Endothelial cell of umbilical vein (primary cell): Measurements from ENCODE around the gene GIT2. TPM values are rescaled to one million over a fixed set of nuclear protein-coding genes. Genes with fewer than 3 reads are reported as not detected.

Source experiments
- BruUV-seq: library from RNA; stranded (reverse); fragments of 400-500 nt; replicated peaks from 2 replicates; lab custom pipeline; 2021; lab: Mats Ljungman, UMichigan
- CTCF ChIA-PET: fragments of 300-600, 350-600 bp; sonication (Branson Sonifier 250); formaldehyde crosslinking; loops from one replicate; lab custom pipeline; 2021; ENCODE audit warnings: antibody characterized with exemption, inconsistent platforms; lab: Charles Lee
- POLR2A ChIA-PET: fragments of 300-600, 350-600 bp; sonication (Branson Sonifier 250); formaldehyde crosslinking; loops from one replicate; lab custom pipeline; 2021; ENCODE audit warnings: antibody characterized with exemption, inconsistent platforms; lab: Charles Lee
- DNase-seq: peaks from one replicate; pipeline ENCODE4 v3.0.0-alpha.2; 2011; ENCODE audit warnings: low read depth, low spot score
- FAIRE-seq: peaks from 2 replicates; lab custom pipeline; 2011; peaks lifted over from hg19 to GRCh38; lab: Jason Lieb, UNC
- H2AFZ ChIP-seq: 2 replicates; pipeline ENCODE4 v1.6.0; 2012; ENCODE audit warnings: low read depth, low read length, control low read depth, inconsistent platforms
- H3K27ac ChIP-seq: 2 replicates; pipeline ENCODE4 v1.5.1; 2011; ENCODE audit warnings: low read depth, mild to moderate bottlenecking, control low read depth, low read length, moderate library complexity; ENCODE audit not compliant: insufficient read depth
- H3K27me3 ChIP-seq, 2 experiments: 2 replicates each; pipeline versions ENCODE4 v1.6.0 to v1.6.1; 2011; ENCODE audit warnings: low read length in 2 of 2, mixed read lengths in 1 of 2; ENCODE audit not compliant: control insufficient read depth in 2 of 2, insufficient read depth in 2 of 2
- H3K36me3 ChIP-seq, 2 experiments: 2 replicates in 1 of 2; 3 replicates in 1 of 2; pipeline ENCODE4 v1.5.1; 2011; ENCODE audit warnings: low read length in 2 of 2, mild to moderate bottlenecking in 1 of 2, moderate library complexity in 1 of 2; ENCODE audit not compliant: control insufficient read depth in 2 of 2, insufficient read depth in 2 of 2; ENCODE audit errors: extremely low read depth in 1 of 2
- H3K4me1 ChIP-seq: 3 replicates; pipeline ENCODE4 v1.5.1; 2011; ENCODE audit warnings: mild to moderate bottlenecking, low read length; ENCODE audit not compliant: control insufficient read depth, insufficient read depth; ENCODE audit errors: extremely low read depth
- H3K4me2 ChIP-seq: 2 replicates; pipeline ENCODE4 v1.6.1; 2011; ENCODE audit warnings: low read length, control low read depth, mixed read lengths; ENCODE audit not compliant: insufficient read depth
- H3K4me3 ChIP-seq, 3 experiments: fragments of 200-600 bp in 1 of 3; sonication (generic), shearing (Covaris generic) in 1 of 3; replicated peaks in 1 of 3; 2 replicates each; pipeline ENCODE4 v1.5.1; 2011 to 2016; ENCODE audit warnings: control low read depth in 3 of 3, low read length in 3 of 3, mild to moderate bottlenecking in 2 of 3, inconsistent platforms in 1 of 3, low read depth in 1 of 3, moderate library complexity in 1 of 3; ENCODE audit not compliant: insufficient read depth in 1 of 3
- H3K79me2 ChIP-seq: 2 replicates; pipeline ENCODE4 v1.6.0; 2012; ENCODE audit warnings: low read length, inconsistent platforms; ENCODE audit not compliant: control insufficient read depth, insufficient read depth
- H3K9ac ChIP-seq: replicated peaks from 2 replicates; pipeline ENCODE3; 2011; ENCODE audit warnings: low read length, control low read depth; ENCODE audit not compliant: insufficient read depth; ENCODE audit errors: extremely low read depth
- H3K9me1 ChIP-seq: replicated peaks from 3 replicates; pipeline ENCODE4 v1.6.0; 2011; ENCODE audit warnings: mild to moderate bottlenecking, low read length; ENCODE audit not compliant: control insufficient read depth, insufficient read depth; ENCODE audit errors: extremely low read depth
- H3K9me3 ChIP-seq: replicated peaks from 2 replicates; pipeline ENCODE4 v1.5.1; 2012; ENCODE audit warnings: low read length, inconsistent platforms; ENCODE audit not compliant: control insufficient read depth, insufficient read depth
- H4K20me1 ChIP-seq: replicated peaks from 2 replicates; pipeline ENCODE3; 2011; ENCODE audit warnings: mild to moderate bottlenecking, low read length; ENCODE audit not compliant: control insufficient read depth, insufficient read depth; ENCODE audit errors: extremely low read depth
- EZH2 ChIP-seq: IDR thresholded peaks from 2 replicates; pipeline ENCODE4 v1.6.1; 2012; ENCODE audit warnings: borderline replicate concordance, low read depth, mild to moderate bottlenecking, moderate library complexity, low read length, inconsistent platforms; ENCODE audit not compliant: severe bottlenecking
- FOS ChIP-seq: IDR thresholded peaks from 2 replicates; pipeline ENCODE4 v1.6.1; 2011; ENCODE audit warnings: mild to moderate bottlenecking, low read length, moderate library complexity, borderline replicate concordance; ENCODE audit not compliant: insufficient read depth
- GATA2 ChIP-seq: IDR thresholded peaks from 2 replicates; pipeline ENCODE4 v1.7.0; 2011; ENCODE audit warnings: low read depth, mild to moderate bottlenecking, moderate library complexity, mixed read lengths, low read length; ENCODE audit not compliant: insufficient read length, insufficient read depth
- JUN ChIP-seq: IDR thresholded peaks from 2 replicates; pipeline ENCODE4 v1.6.1; 2011; ENCODE audit warnings: borderline replicate concordance, low read depth; ENCODE audit not compliant: insufficient read length, insufficient read depth
- MYC ChIP-seq: IDR thresholded peaks from one replicate; pipeline ENCODE4 v1.6.1; 2011; ENCODE audit warnings: mild to moderate bottlenecking, low read depth, low read length
- POLR2A ChIP-seq: IDR thresholded peaks from 2 replicates; pipeline ENCODE4 v1.6.1; 2012; ENCODE audit warnings: low read depth, mild to moderate bottlenecking, control low read depth, low read length
- POLR2AphosphoS5 ChIP-seq: IDR thresholded peaks from 2 replicates; pipeline ENCODE4 v1.6.1; 2012; ENCODE audit warnings: low read depth, mild to moderate bottlenecking, control low read depth, low read length, moderate library complexity; ENCODE audit not compliant: insufficient read depth
- dilution Hi-C: fragments of 300-500 bp; cut with MboI; formaldehyde crosslinking; loops from one replicate; pipeline ENCODE4 v1.15.0; 2019; ENCODE audit warnings: low sequenced_read_pairs; ENCODE audit not compliant: extremely low pct_ligation_motif_present
- intact Hi-C: fragments of 100-400 bp; cut with micrococcal nuclease; formaldehyde crosslinking; loops from one replicate; pipeline ENCODE4 v1.10.0; 2022
- polyA plus RNA-seq, 4 experiments: library from polyadenylated mRNA; depleted of rRNA in 3 of 4; stranded (reverse) in 3 of 4; unstranded in 1 of 4; fragments of >200 nt; gene quantifications; 2 replicates each; pipeline versions ENCODE4 v1.2.1 to v1.2.3, GENCODE V29; 2011 to 2012; ENCODE audit warnings: missing spikeins in 1 of 4
- total RNA-seq: library from RNA; stranded (reverse); gene quantifications from 2 replicates; pipeline ENCODE4 v1.2.3, GENCODE V29; 2021
- TF ChIP-seq, protein P1 (sequence below): IDR thresholded peaks from 2 replicates; pipeline ENCODE4 v1.6.1; 2011; ENCODE audit not compliant: insufficient read depth, insufficient read length
- TF ChIP-seq, protein P2 (sequence below), 2 donors: IDR thresholded peaks; 1 replicate in 1 of 2; 2 replicates in 1 of 2; pipeline ENCODE4 v1.5.1; 2011; ENCODE audit warnings: low read length in 2 of 2, mild to moderate bottlenecking in 2 of 2, moderate library complexity in 2 of 2, control low read depth in 1 of 2, inconsistent platforms in 1 of 2, low read depth in 1 of 2; ENCODE audit not compliant: insufficient read depth in 1 of 2; ENCODE audit errors: extremely low read depth in 1 of 2

The GIT2 gene
- total and polyA plus RNA-seq, 2 donors (not counting 3 experiments of a cell fraction or from before 2014, with no cell fraction given) = 37.3 to 77.2 TPM

DNA sequence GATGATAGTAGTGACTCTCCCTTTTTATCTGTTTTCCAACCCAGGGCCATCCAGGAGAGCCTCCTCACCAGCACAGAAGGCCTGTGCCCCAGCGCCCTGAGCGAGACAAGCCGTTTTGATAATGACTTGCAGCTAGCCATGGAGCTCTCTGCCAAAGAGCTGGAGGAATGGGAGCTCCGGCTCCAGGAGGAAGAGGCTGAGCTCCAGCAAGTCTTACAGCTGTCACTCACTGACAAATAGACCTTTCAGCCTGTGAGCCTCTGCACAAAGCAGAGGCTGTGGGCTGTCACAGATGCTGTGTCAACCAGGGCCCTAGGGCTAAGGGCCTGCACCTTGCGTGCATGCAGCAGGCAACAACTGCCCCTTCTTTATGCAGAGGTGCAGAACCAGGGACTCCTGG is 41.1 kb upstream of the GIT2 start:
- no peak overlapping the region for H3K27ac ChIP-seq
- H3K9me3 ChIP-seq = no peaks in the 10 kb centered on the region
- intact Hi-C loops = no loop called here
- H3K9ac ChIP-seq = no peak overlapping the region
- H3K9me1 ChIP-seq = no peaks in the 10 kb centered on the region
- CTCF ChIA-PET = interaction anchor here (1.6 to 1.8 kb wide), 2 partner anchors 10 to 13 kb away, joined by 5 to 6 read pairs; no protein-coding TSS in a partner anchor
- no peak overlapping the region for H3K4me3 ChIP-seq
- no TSS peak for BruUV-seq
- H2AFZ ChIP-seq = no peak overlapping the region
- no peaks in the 10 kb centered on the region for H3K79me2 ChIP-seq
- H3K4me1 ChIP-seq = peaks cover 22% of the 10 kb centered on the region
- H3K36me3 ChIP-seq = peaks cover 4 to 19% of the 10 kb centered on the region in 2 experiments
- no peak overlapping the region for H3K4me2 ChIP-seq
- POLR2A ChIA-PET = no interaction called here
- H3K27me3 ChIP-seq = no peaks in the 10 kb centered on the region
- DNase-seq (no peak), FAIRE-seq (no peak)
- no peak for TF ChIP-seq MYC
- TF ChIP-seq JUN = no peak
- no peak for TF ChIP-seq GATA2
- no peak for TF ChIP-seq POLR2AphosphoS5
- no peak for TF ChIP-seq FOS
- no peak for TF ChIP-seq POLR2A
- TF ChIP-seq, protein P1, sequence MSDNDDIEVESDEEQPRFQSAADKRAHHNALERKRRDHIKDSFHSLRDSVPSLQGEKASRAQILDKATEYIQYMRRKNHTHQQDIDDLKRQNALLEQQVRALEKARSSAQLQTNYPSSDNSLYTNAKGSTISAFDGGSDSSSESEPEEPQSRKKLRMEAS = no peak
- TF ChIP-seq EZH2 = no peak
- TF ChIP-seq, protein P2, sequence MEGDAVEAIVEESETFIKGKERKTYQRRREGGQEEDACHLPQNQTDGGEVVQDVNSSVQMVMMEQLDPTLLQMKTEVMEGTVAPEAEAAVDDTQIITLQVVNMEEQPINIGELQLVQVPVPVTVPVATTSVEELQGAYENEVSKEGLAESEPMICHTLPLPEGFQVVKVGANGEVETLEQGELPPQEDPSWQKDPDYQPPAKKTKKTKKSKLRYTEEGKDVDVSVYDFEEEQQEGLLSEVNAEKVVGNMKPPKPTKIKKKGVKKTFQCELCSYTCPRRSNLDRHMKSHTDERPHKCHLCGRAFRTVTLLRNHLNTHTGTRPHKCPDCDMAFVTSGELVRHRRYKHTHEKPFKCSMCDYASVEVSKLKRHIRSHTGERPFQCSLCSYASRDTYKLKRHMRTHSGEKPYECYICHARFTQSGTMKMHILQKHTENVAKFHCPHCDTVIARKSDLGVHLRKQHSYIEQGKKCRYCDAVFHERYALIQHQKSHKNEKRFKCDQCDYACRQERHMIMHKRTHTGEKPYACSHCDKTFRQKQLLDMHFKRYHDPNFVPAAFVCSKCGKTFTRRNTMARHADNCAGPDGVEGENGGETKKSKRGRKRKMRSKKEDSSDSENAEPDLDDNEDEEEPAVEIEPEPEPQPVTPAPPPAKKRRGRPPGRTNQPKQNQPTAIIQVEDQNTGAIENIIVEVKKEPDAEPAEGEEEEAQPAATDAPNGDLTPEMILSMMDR (IDR thresholded peaks at IDR 0.05; ENCODE audit: extremely low read depth in 1 of 2, insufficient read depth in 1 of 2, low read depth in 1 of 2, low read length in 2 of 2) = no peak
- dilution Hi-C loops = no loop called here
- H4K20me1 ChIP-seq = no peaks in the 10 kb centered on the region
